K562 (cell line): Measurements from ENCODE around the gene CDCA7. TPM values are rescaled to one million over a fixed set of nuclear protein-coding genes. Genes with fewer than 3 reads are reported as not detected.

Experiments used
- ATAC-seq: fragments of 200-7000 bp; cut with Tn5 transposase; 3 replicates; pipeline ENCODE4 v1.9.1; 2020; ENCODE audit warnings: moderate library complexity
- BruUV-seq: library from RNA; stranded (reverse); fragments of 400-500 nt; replicated peaks from 2 replicates; lab custom pipeline; 2021; lab: Mats Ljungman, UMichigan
- CTCF ChIA-PET: fragments of 300-600 bp; formaldehyde crosslinking; extraction: SDS; loops from one replicate; lab custom pipeline; 2021; ENCODE audit warnings: low intra/inter-chr PET ratio; lab: Yijun Ruan, JAX
- POLR2A ChIA-PET: fragments of 300-600, 350-650 bp; sonication (Branson Sonifier 250); formaldehyde crosslinking; extraction: SDS; loops from one replicate; lab custom pipeline; 2021; ENCODE audit warnings: antibody characterized with exemption, inconsistent platforms; lab: Yijun Ruan, JAX
- DNase-seq, 4 experiments: peaks; one replicate each; pipeline versions ENCODE4 v3.0.0 to v3.0.0-alpha.2; 2011 to 2018; ENCODE audit warnings: low spot score in 3 of 4, mixed read lengths in 3 of 4; ENCODE audit errors: extremely low read depth in 1 of 4
- FAIRE-seq: peaks from 2 replicates; lab custom pipeline; 2011; peaks lifted over from hg19 to GRCh38; lab: Jason Lieb, UNC
- H2AFZ ChIP-seq: 2 replicates; pipeline ENCODE4 v1.6.0; 2011; ENCODE audit warnings: low read depth, low read length, control low read depth, inconsistent platforms
- H3K27ac ChIP-seq: fragments of 200-600 bp; 3 replicates; pipeline ENCODE4 v1.8.0; 2011; ENCODE audit warnings: low read depth, mild to moderate bottlenecking, control low read depth, inconsistent platforms, low read length, moderate library complexity, mixed read lengths; ENCODE audit errors: extremely low read depth
- H3K27me3 ChIP-seq, 2 experiments: fragments of 300-600 bp in 1 of 2; 2 replicates in 1 of 2; 3 replicates in 1 of 2; pipeline versions ENCODE4 v1.6.0 to v1.8.0; 2011; ENCODE audit warnings: inconsistent platforms in 2 of 2, low read length in 2 of 2, mild to moderate bottlenecking in 1 of 2, mixed read lengths in 1 of 2, moderate library complexity in 1 of 2; ENCODE audit not compliant: control insufficient read depth in 2 of 2, insufficient read depth in 2 of 2
- H3K36me3 ChIP-seq: fragments of 300-600 bp; 3 replicates; pipeline ENCODE4 v1.8.0; 2011; ENCODE audit warnings: mild to moderate bottlenecking, low read length, inconsistent platforms; ENCODE audit not compliant: control insufficient read depth, insufficient read depth
- H3K4me1 ChIP-seq, 2 experiments: fragments of 200-600 bp in 1 of 2; replicated peaks in 1 of 2; 2 replicates in 1 of 2; 3 replicates in 1 of 2; pipeline versions ENCODE4 v1.5.1 to v1.8.0; 2011; ENCODE audit warnings: inconsistent platforms in 2 of 2, low read length in 2 of 2, mild to moderate bottlenecking in 1 of 2, mixed read lengths in 1 of 2, moderate library complexity in 1 of 2; ENCODE audit not compliant: control insufficient read depth in 2 of 2, insufficient read depth in 2 of 2
- H3K4me2 ChIP-seq: 2 replicates; pipeline ENCODE4 v1.6.1; 2011; ENCODE audit warnings: low read length, control low read depth, inconsistent platforms, mixed read lengths; ENCODE audit not compliant: insufficient read depth
- H3K4me3 ChIP-seq: fragments of 200-600 bp; sonication (generic), shearing (Covaris generic); 2 replicates; pipeline ENCODE4 v1.5.1; 2016; ENCODE audit warnings: control low read depth, inconsistent platforms
- H3K79me2 ChIP-seq: fragments of 200-600 bp; 3 replicates; pipeline ENCODE4 v1.8.0; 2011; ENCODE audit warnings: low read length, inconsistent platforms; ENCODE audit not compliant: control insufficient read depth, insufficient read depth
- H3K9ac ChIP-seq, 2 experiments: 2 replicates each; pipeline versions ENCODE4 v1.6.0 to v1.6.1; 2011; ENCODE audit warnings: low read depth in 2 of 2, low read length in 2 of 2, control low read depth in 1 of 2, inconsistent platforms in 1 of 2, mild to moderate bottlenecking in 1 of 2, mixed read lengths in 1 of 2; ENCODE audit not compliant: insufficient read depth in 1 of 2
- H3K9me1 ChIP-seq: one replicate; pipeline ENCODE4 v1.6.0; 2011; ENCODE audit warnings: inconsistent platforms, mild to moderate bottlenecking, low read length, moderate library complexity; ENCODE audit not compliant: control insufficient read depth, insufficient read depth
- H3K9me3 ChIP-seq: replicated peaks from 2 replicates; pipeline ENCODE4 v1.5.1; 2011; ENCODE audit warnings: low read depth, low read length, inconsistent platforms; ENCODE audit not compliant: control insufficient read depth, insufficient read depth
- H4K20me1 ChIP-seq: replicated peaks from 2 replicates; pipeline ENCODE4 v1.6.1; 2011; ENCODE audit warnings: low read length, inconsistent platforms, mixed read lengths; ENCODE audit not compliant: control insufficient read depth, insufficient read depth
- CHD7 ChIP-seq: fragments of 200-600 bp; sonication (generic); IDR thresholded peaks from one replicate; pipeline ENCODE4 v1.6.1; 2012; ENCODE audit warnings: mild to moderate bottlenecking, low read depth, low read length, inconsistent platforms
- DMBX1 ChIP-seq: fragments of 250-450 bp; sonication (Bioruptor Pico); IDR thresholded peaks from 2 replicates; pipeline ENCODE4 v1.8.0; 2022; ENCODE audit warnings: inconsistent platforms, mild to moderate bottlenecking, moderate library complexity, borderline replicate concordance
- KDM4B ChIP-seq, 2 experiments: fragments of 450-650 bp in 1 of 2; sonication (generic) in 1 of 2; IDR thresholded peaks; 2 replicates each; pipeline ENCODE4 v1.6.1; 2016 to 2017; ENCODE audit warnings: borderline replicate concordance in 2 of 2, antibody characterized with exemption in 1 of 2, low read depth in 1 of 2, mild to moderate bottlenecking in 1 of 2
- RNF2 ChIP-seq: sonication (generic); IDR thresholded peaks from 2 replicates; pipeline ENCODE4 v1.6.1; 2016
- ZNF316 ChIP-seq: fragments of 450-650 bp; IDR thresholded peaks from 2 replicates; pipeline ENCODE4 v1.6.1; 2016
- ZNF583 ChIP-seq: fragments of 250-450 bp; sonication (Bioruptor Pico); IDR thresholded peaks from 2 replicates; pipeline ENCODE4 v1.4.0; 2020
- ZNF592 ChIP-seq: fragments of 450-650 bp; IDR thresholded peaks from 2 replicates; pipeline ENCODE4 v1.6.1; 2017; ENCODE audit warnings: antibody characterized with exemption, mild to moderate bottlenecking
- WGBS: fragments of 100-300 bp; shearing (Covaris generic); methylation state at CpG from one replicate; pipeline ENCODE4 v1.1.6; 2016; ENCODE audit warnings: low coverage, mixed read lengths; ENCODE audit not compliant: insufficient coverage; ENCODE audit errors: missing lambda C conversion rate; 5-methylcytosine and 5-hydroxymethylcytosine counted together
- in situ Hi-C: fragments of 300-500 bp; cut with MboI; formaldehyde crosslinking; loops from 4 replicates; pipeline ENCODE4 v1.15.0; 2018; ENCODE audit warnings: inconsistent platforms, mixed read lengths
- intact Hi-C: fragments of 100-400 bp; cut with micrococcal nuclease; formaldehyde crosslinking; loops from 2 replicates; pipeline ENCODE4 v1.14.2; 2022
- polyA plus RNA-seq, 8 experiments: library from polyadenylated mRNA; depleted of rRNA in 4 of 8; stranded (reverse) in 5 of 8; unstranded in 3 of 8; fragments of >200 nt; fragmentation: Nextera tagmentation in 2 of 8; fragmentation: Illumina TruSeq in 1 of 8; extraction: Ambion mirVana in 2 of 8; extraction: Trizol in 1 of 8; gene quantifications; 2 replicates each; pipeline versions ENCODE4 v1.2.1 to v1.2.3, GENCODE V29; 2011 to 2014; ENCODE audit warnings: inconsistent platforms in 1 of 8, missing spikeins in 1 of 8
- total RNA-seq, 7 experiments: library from RNA; depleted of rRNA in 6 of 7; stranded (reverse); fragments of >200 nt in 6 of 7; fragmentation: Illumina TruSeq in 2 of 7; extraction: Trizol in 2 of 7; gene quantifications; 2 replicates each; pipeline versions ENCODE4 v1.2.1 to v1.2.3, GENCODE V29; 2011 to 2021; ENCODE audit warnings: low replicate concordance in 1 of 7

The CDCA7 gene
- total and polyA plus RNA-seq, 9 of the 15 experiments (the other 6 are each of a cell fraction or from before 2014, with no cell fraction given), result 28.5 to 122 (median 51.0) TPM

GRCh38 chr2:173305303-173305702 lies 49.4 kb upstream of the CDCA7 start:
- Histone ChIP-seq H3K4me3 (no peak overlapping the region), H4K20me1 (no peaks in the 10 kb centered on the region), H3K4me1 (peaks cover 5 to 12% of the 10 kb centered on the region in 2 experiments; a peak in 3 of 5 replicates), H2AFZ (no peak overlapping the region), H3K9ac (no peak overlapping the region), H3K27me3 (no peaks in the 10 kb centered on the region), H3K27ac (no peak overlapping the region), H3K9me3 (peaks cover 12% of the 10 kb centered on the region), H3K36me3 (no peaks in the 10 kb centered on the region), H3K4me2 (no peak overlapping the region), H3K79me2 (no peaks in the 10 kb centered on the region), H3K9me1 (no peaks in the 10 kb centered on the region)
- intact Hi-C loops, result no loop called here
- 3% methylated on average over 2 of the region's 2 CpGs for WGBS
- DNase-seq (no peak), FAIRE-seq (no peak), ATAC-seq (no peak)
- ChIA-PET CTCF (no interaction called here), POLR2A (no interaction called here)
- in situ Hi-C loops, result no loop called here
- no TSS peak for BruUV-seq
- TF ChIP-seq KDM4B (IDR thresholded peaks at IDR 0.05; ENCODE audit: borderline replicate concordance in 2 of 2, low read depth in 1 of 2) (no peak), ZNF592 (peak; percentile 86), ZNF583 (CRISPR knock-in tag) (peak; percentile 47; the same call in 1 of the 2 replicates), CHD7 (no peak), RNF2 (no peak), ZNF316 (peak; percentile 48), DMBX1 (peak; percentile 76)
